HG02981 (cell line): ENCODE data around the gene STEAP1B.
"Not testable (repeated sequence)": the region's sequence is repeated elsewhere in the genome, so short reads cannot be mapped to it uniquely, and the experiment has no call there.

ENCODE experiments used
- ATAC-seq: cut with Tn5 transposase; IDR thresholded peaks from one replicate; pipeline ENCODE4 v1.9.1; 2021; ENCODE audit warnings: mild to moderate bottlenecking, moderate library complexity; ENCODE audit not compliant: unreplicated experiment

STEAP1B gene

GRCh38 chr7:22499044-22499443, 944 bp downstream of the STEAP1B start:
- no peak for ATAC-seq

- not testable (repeated sequence) for ATAC-seq
Measured at GRCh38 chr7:22496912-22497311, 3.1 kb downstream of the STEAP1B start.

GRCh38 chr7:22496296-22496888, 3.6 kb downstream of the STEAP1B start:
- not testable (repeated sequence) for ATAC-seq

GRCh38 chr7:22493160-22493925, 6.6 kb downstream of the STEAP1B start:
- ATAC-seq: not testable (repeated sequence)

GRCh38 chr7:22488643-22489462, 11.1 kb downstream of the STEAP1B start:
- no peak for ATAC-seq

- no peak for ATAC-seq
Measured at GRCh38 chr7:22487978-22488642, 11.9 kb downstream of the STEAP1B start.

- ATAC-seq: no peak
Measured at GRCh38 chr7:22486597-22486996, 13.4 kb downstream of the STEAP1B start.

GRCh38 chr7:22485189-22485588, 14.8 kb downstream of the STEAP1B start:
- no peak for ATAC-seq

GRCh38 chr7:22482503-22482902, 17.5 kb downstream of the STEAP1B start:
- ATAC-seq: no peak

GRCh38 chr7:22481726-22482125, 18.3 kb downstream of the STEAP1B start:
- ATAC-seq: peak; percentile 82

- no peak for ATAC-seq
Measured at GRCh38 chr7:22480523-22481075, 19.4 kb downstream of the STEAP1B start.

- no peak for ATAC-seq
Measured at GRCh38 chr7:22477876-22478450, 22.0 kb downstream of the STEAP1B start.

GRCh38 chr7:22477262-22477661, 22.7 kb downstream of the STEAP1B start:
- ATAC-seq: no peak

- no peak for ATAC-seq
Measured at GRCh38 chr7:22476824-22477223, 23.2 kb downstream of the STEAP1B start.

- ATAC-seq: no peak
Measured at GRCh38 chr7:22474645-22475044, 25.3 kb downstream of the STEAP1B start.

- no peak for ATAC-seq
Measured at GRCh38 chr7:22470981-22471380, 29.0 kb downstream of the STEAP1B start.

- ATAC-seq: no peak
Measured at GRCh38 chr7:22469371-22470143, 30.4 kb downstream of the STEAP1B start.

- no peak for ATAC-seq
Measured at GRCh38 chr7:22468609-22469008, 31.4 kb downstream of the STEAP1B start.

GRCh38 chr7:22464299-22464698, 35.7 kb downstream of the STEAP1B start:
- no peak for ATAC-seq
